Esophagus (tissue), 2 donors: ENCODE data around the gene PQBP1. TPM values are rescaled to one million over a fixed set of nuclear protein-coding genes. Genes with fewer than 3 reads are reported as not detected.

ENCODE experiments used
- H3K27ac ChIP-seq, 2 donors: one replicate each; pipeline ENCODE4 v1.5.1; 2013; ENCODE audit warnings: low read depth in 2 of 2, mild to moderate bottlenecking in 2 of 2, inconsistent platforms in 1 of 2, low read length in 1 of 2, moderate library complexity in 1 of 2
- H3K27me3 ChIP-seq, 2 donors: one replicate each; pipeline ENCODE4 v1.6.1; 2013; ENCODE audit warnings: low read length in 2 of 2, control low read depth in 1 of 2, mild to moderate bottlenecking in 1 of 2; ENCODE audit not compliant: insufficient read depth in 2 of 2, control insufficient read depth in 1 of 2
- H3K36me3 ChIP-seq, 2 donors: one replicate each; pipeline ENCODE4 v1.6.1; 2013; ENCODE audit warnings: low read length in 1 of 2; ENCODE audit not compliant: control insufficient read depth in 2 of 2, insufficient read depth in 2 of 2
- H3K4me1 ChIP-seq, 2 donors: one replicate each; pipeline ENCODE4 v1.6.1; 2013; ENCODE audit warnings: low read length in 1 of 2; ENCODE audit not compliant: control insufficient read depth in 2 of 2, insufficient read depth in 2 of 2
- H3K4me3 ChIP-seq, 2 donors: one replicate each; pipeline ENCODE4 v1.5.1; 2013; ENCODE audit warnings: low read length in 2 of 2, mild to moderate bottlenecking in 2 of 2, low read depth in 1 of 2, moderate library complexity in 1 of 2
- H3K9me3 ChIP-seq, 2 donors: one replicate each; pipeline ENCODE4 v1.6.1; 2013; ENCODE audit warnings: mild to moderate bottlenecking in 2 of 2, low read depth in 1 of 2, low read length in 1 of 2, moderate library complexity in 1 of 2; ENCODE audit not compliant: control insufficient read depth in 2 of 2, insufficient read depth in 1 of 2
- WGBS, 2 donors: extraction: QIAGEN DNeasy Blood & Tissue Kit; methylation state at CpG; one replicate each; pipeline ENCODE4 v1.1.7; 2013; 5-methylcytosine and 5-hydroxymethylcytosine counted together
- polyA plus RNA-seq, 2 donors: library from polyadenylated mRNA; stranded (reverse); fragments of 200-250 nt; gene quantifications; one replicate each; pipeline ENCODE4 v1.2.3, GENCODE V29; 2013
- donor health status: healthy with polysubstance abuse.
- donor health status: Bipolar disorder and iron deficiency.

The PQBP1 gene
- polyA plus RNA-seq, 2 donors = 72.2 to 102 TPM

DNA sequence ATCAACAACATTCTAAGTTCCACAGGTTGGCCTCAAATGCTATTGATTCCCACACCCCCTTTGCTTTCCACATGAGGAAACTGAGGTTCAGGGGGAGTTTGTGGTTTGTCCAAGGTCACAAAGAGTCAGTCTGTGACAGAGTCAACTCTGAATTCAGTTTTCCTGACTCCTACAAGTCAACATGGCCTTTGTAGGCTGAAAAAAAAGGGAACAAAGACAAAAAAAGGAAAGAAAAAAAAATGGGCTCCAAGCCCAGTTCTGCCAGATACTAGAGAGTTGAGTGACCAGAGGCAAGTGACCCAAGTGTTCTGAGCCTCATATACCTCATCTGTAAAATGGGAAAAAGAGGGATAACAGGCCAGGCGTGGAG lies 37.6 kb downstream of the PQBP1 start:
- 88 to 91% methylated on average over 1 of the region's 1 CpG for WGBS, 2 donors
- peaks cover 0 to 5% of the 10 kb centered on the region in 2 donors for H3K36me3 ChIP-seq
- H3K9me3 ChIP-seq = no peaks in the 10 kb centered on the region
- no peaks in the 10 kb centered on the region for H3K4me1 ChIP-seq
- no peak overlapping the region for H3K4me3 ChIP-seq
- no peaks in the 10 kb centered on the region for H3K27me3 ChIP-seq
- H3K27ac ChIP-seq = no peak overlapping the region

DNA sequence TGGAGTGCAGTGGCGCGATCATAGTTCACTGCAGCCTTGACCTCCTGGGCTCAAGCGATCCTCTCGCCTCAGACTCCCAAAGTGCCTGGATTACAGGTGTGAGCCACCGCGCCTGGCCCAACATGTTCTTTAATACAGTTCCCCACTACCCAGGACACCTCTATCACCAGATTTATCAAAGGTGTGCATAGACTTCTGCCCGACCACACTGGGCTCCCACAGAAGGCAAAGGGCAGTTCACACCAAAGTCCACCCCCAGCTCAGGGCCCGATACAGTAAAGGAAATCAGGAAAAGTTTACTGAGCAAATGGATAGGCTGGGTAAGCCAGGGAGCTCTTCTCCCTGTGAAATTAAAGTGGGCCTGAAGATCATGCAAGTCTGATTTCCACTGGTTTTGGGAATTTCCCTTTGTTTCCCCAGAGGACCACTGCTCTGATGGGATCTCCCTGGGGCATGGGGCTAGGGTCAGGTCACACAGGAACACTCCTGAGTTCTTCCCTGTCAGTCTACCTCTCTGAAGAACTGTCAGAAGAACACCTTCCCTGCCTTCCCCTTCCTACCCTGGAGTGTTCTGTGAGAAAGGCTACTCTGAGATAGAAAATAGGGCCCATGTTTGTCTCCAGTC lies 38.8 kb downstream of the PQBP1 start:
- H3K27ac ChIP-seq = no peak overlapping the region
- peaks cover 0 to 5% of the 10 kb centered on the region in 2 donors for H3K36me3 ChIP-seq
- WGBS, 2 donors = 87 to 94% methylated on average over 8 of the region's 8 CpGs

GRCh38 chrX:48937054-48937907 lies 39.6 kb downstream of the PQBP1 start:
- Histone ChIP-seq H3K27ac (peak overlapping the region; percentile 39 to 45), H3K36me3 (peaks cover 0 to 5% of the 10 kb centered on the region in 2 donors), H3K4me1 (no peaks in the 10 kb centered on the region), H3K27me3 (no peaks in the 10 kb centered on the region), H3K4me3 (no peak overlapping the region), H3K9me3 (no peaks in the 10 kb centered on the region)
- WGBS, 2 donors = 37 to 45% methylated on average over 9 of the region's 9 CpGs

More for the DNA sequence above, 38.8 kb downstream of the PQBP1 start:
- H3K27me3 ChIP-seq = no peaks in the 10 kb centered on the region
- no peaks in the 10 kb centered on the region for H3K4me1 ChIP-seq
- H3K4me3 ChIP-seq = no peak overlapping the region
- no peaks in the 10 kb centered on the region for H3K9me3 ChIP-seq

GRCh38 chrX:48938721-48939425 lies 41.1 kb downstream of the PQBP1 start:
- no peak overlapping the region for H3K4me3 ChIP-seq
- H3K9me3 ChIP-seq = no peaks in the 10 kb centered on the region
- H3K27me3 ChIP-seq = no peaks in the 10 kb centered on the region
- WGBS, 2 donors = 50 to 88% methylated on average over 1 of the region's 1 CpG
- H3K36me3 ChIP-seq = peaks cover 0 to 7% of the 10 kb centered on the region in 2 donors
- H3K27ac ChIP-seq = no peak overlapping the region
- H3K4me1 ChIP-seq = no peaks in the 10 kb centered on the region

DNA sequence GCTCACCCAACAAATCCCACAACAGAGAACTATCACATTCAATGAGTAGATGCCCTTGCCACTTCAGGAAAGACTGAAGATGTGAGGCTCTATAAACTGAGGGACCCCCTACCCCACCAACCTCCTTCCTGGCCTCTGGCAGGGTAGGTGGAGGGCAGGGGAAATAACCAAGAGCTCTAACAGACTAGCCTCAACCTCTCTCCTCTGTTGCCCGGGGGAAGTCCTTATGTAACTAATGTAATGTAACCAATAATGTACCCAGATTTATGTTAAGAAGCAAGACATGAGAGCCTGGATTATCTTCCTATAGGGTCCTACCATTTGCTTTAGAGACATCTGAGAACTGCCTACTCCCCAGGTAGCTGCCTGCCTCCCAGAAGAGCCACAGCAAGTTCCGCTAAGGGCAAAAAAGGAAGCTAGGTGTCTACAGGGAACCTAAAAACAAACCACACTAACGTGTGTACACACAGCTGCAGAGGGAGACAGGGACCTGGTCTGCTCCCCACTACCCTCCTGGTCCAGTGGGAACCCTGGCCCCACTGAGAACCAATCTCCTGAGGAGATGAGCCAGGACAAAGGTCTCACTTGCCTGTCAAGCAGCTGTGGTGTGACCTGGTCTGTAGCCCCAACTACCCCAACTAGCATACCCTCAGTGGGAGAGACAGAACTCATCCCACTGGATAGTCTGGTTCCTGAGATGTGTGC lies 41.9 kb downstream of the PQBP1 start:
- H3K9me3 ChIP-seq = no peaks in the 10 kb centered on the region
- no peak overlapping the region for H3K4me3 ChIP-seq
- H3K27ac ChIP-seq = no peak overlapping the region
- peaks cover 0 to 3% of the 10 kb centered on the region in 2 donors for H3K36me3 ChIP-seq
- no peaks in the 10 kb centered on the region for H3K4me1 ChIP-seq
- WGBS, 2 donors = 59 to 74% methylated on average over 3 of the region's 3 CpGs
- H3K27me3 ChIP-seq = no peaks in the 10 kb centered on the region

GRCh38 chrX:48940404-48940955 lies 42.8 kb downstream of the PQBP1 start:
- no peaks in the 10 kb centered on the region for H3K4me1 ChIP-seq
- H3K36me3 ChIP-seq = peaks cover 0 to 3% of the 10 kb centered on the region in 2 donors
- no peaks in the 10 kb centered on the region for H3K27me3 ChIP-seq
- no peak overlapping the region for H3K4me3 ChIP-seq
- H3K9me3 ChIP-seq = no peaks in the 10 kb centered on the region
- H3K27ac ChIP-seq = no peak overlapping the region
- 79 to 83% methylated on average over 2 of the region's 2 CpGs for WGBS, 2 donors

GRCh38 chrX:48942895-48943294 lies 45.2 kb downstream of the PQBP1 start:
- H3K27ac ChIP-seq = no peak overlapping the region
- no peaks in the 10 kb centered on the region for H3K27me3 ChIP-seq
- H3K4me3 ChIP-seq = no peak overlapping the region
- no peaks in the 10 kb centered on the region for H3K9me3 ChIP-seq
- 68 to 72% methylated on average over 2 of the region's 2 CpGs for WGBS, 2 donors
- H3K4me1 ChIP-seq = no peaks in the 10 kb centered on the region
- peaks cover 0 to 3% of the 10 kb centered on the region in 2 donors for H3K36me3 ChIP-seq

- Histone ChIP-seq H3K27me3 (no peaks in the 10 kb centered on the region), H3K27ac (no peak overlapping the region), H3K4me1 (no peaks in the 10 kb centered on the region), H3K36me3 (peaks cover 0 to 3% of the 10 kb centered on the region in 2 donors), H3K4me3 (no peak overlapping the region), H3K9me3 (no peaks in the 10 kb centered on the region)
- WGBS, 2 donors = 53 to 55% methylated on average over 8 of the region's 8 CpGs
Measured at GRCh38 chrX:48945517-48946348, 48.0 kb downstream of the PQBP1 start.
